GM21723 (cell line): Measurements from ENCODE around the gene FOSL1.
"Not testable (repeated sequence)": the region's sequence is repeated elsewhere in the genome, so short reads cannot be mapped to it uniquely, and the experiment has no call there.

Experiments
- ATAC-seq: cut with Tn5 transposase; IDR thresholded peaks from one replicate; pipeline ENCODE4 v1.9.1; 2021; ENCODE audit warnings: mild to moderate bottlenecking, moderate library complexity; ENCODE audit not compliant: unreplicated experiment

The FOSL1 gene

GRCh38 chr11:65896034-65896999 lies 3.9 kb downstream of the FOSL1 start:
- no peak for ATAC-seq

- no peak for ATAC-seq
These were observed 4.7 kb downstream of the FOSL1 start for GRCh38 chr11:65895482-65895981.

- ATAC-seq: no peak
These were observed 6.1 kb downstream of the FOSL1 start for GRCh38 chr11:65894034-65894591.

GRCh38 chr11:65892661-65893317 lies 7.4 kb downstream of the FOSL1 start:
- ATAC-seq: no peak

- not testable (repeated sequence) for ATAC-seq
These were observed 8.0 kb downstream of the FOSL1 start for GRCh38 chr11:65892137-65892540.

GRCh38 chr11:65891219-65892136 lies 8.7 kb downstream of the FOSL1 start:
- no peak for ATAC-seq

GRCh38 chr11:65890324-65891218 lies 9.6 kb downstream of the FOSL1 start, which contains the start of gene CCDC85B:
TSS of gene CCDC85B (plus strand) at chr11:65890673. CDS start at chr11:65890784, 111 bp downstream.
- ATAC-seq: peak; percentile 46

- peak; percentile 48 for ATAC-seq
These were observed 11.9 kb downstream of the FOSL1 start, which contains the start of gene FIBP for GRCh38 chr11:65888163-65888814. TSS of gene FIBP (minus strand) at chr11:65888471. CDS start at chr11:65888418, 53 bp downstream.

- peak; percentile 4 for ATAC-seq
These were observed 12.4 kb downstream of the FOSL1 start for GRCh38 chr11:65887723-65888162.

GRCh38 chr11:65886826-65887722 lies 13.1 kb downstream of the FOSL1 start:
- ATAC-seq: no peak

- no peak for ATAC-seq
These were observed 14.2 kb downstream of the FOSL1 start for GRCh38 chr11:65885808-65886536.

GRCh38 chr11:65885231-65885630 lies 15.0 kb downstream of the FOSL1 start:
- ATAC-seq: no peak

GRCh38 chr11:65884716-65885092 lies 15.5 kb downstream of the FOSL1 start:
- ATAC-seq: no peak

GRCh38 chr11:65883786-65884715 lies 16.1 kb downstream of the FOSL1 start:
- no peak for ATAC-seq

- no peak for ATAC-seq
These were observed 17.0 kb downstream of the FOSL1 start for GRCh38 chr11:65883058-65883761.
